NCI-H2171 (cell line): ENCODE measurements around the gene NODAL.
"Not testable (repeated sequence)": the region's sequence is repeated elsewhere in the genome, so short reads cannot be mapped to it uniquely, and the experiment has no call there.

Experiments
- DNase-seq: peaks from one replicate; lab custom pipeline; 2025; lab: John Stamatoyannopoulos, UW

Gene NODAL

GRCh38 chr10:70441161-70441894, at the start of gene NODAL:
NODAL (minus strand) TSS chr10:70441681; CDS start chr10:70441667, 14 bp downstream.
- no peak for DNase-seq

GRCh38 chr10:70490142-70490541, 48.7 kb upstream of the NODAL start:
- DNase-seq = no peak

- no peak for DNase-seq
These were observed 46.3 kb upstream of the NODAL start for GRCh38 chr10:70487824-70488223.

- not testable (repeated sequence) for DNase-seq
These were observed 42.4 kb upstream of the NODAL start for GRCh38 chr10:70483872-70484271.

- DNase-seq = no peak
These were observed 41.7 kb upstream of the NODAL start for GRCh38 chr10:70482982-70483760.

- DNase-seq = no peak
These were observed 40.5 kb upstream of the NODAL start for GRCh38 chr10:70481831-70482530.

GRCh38 chr10:70481105-70481504, 39.6 kb upstream of the NODAL start:
- no peak for DNase-seq

- DNase-seq = no peak
These were observed 38.9 kb upstream of the NODAL start for GRCh38 chr10:70480239-70480861.

- no peak for DNase-seq
These were observed 38.3 kb upstream of the NODAL start for GRCh38 chr10:70479626-70480238.

- DNase-seq = no peak
These were observed 37.7 kb upstream of the NODAL start for GRCh38 chr10:70479165-70479581.

- DNase-seq = peak; percentile 39
These were observed 37.0 kb upstream of the NODAL start, which contains the start of gene PALD1 for GRCh38 chr10:70478191-70479164. PALD1 (plus strand) TSS chr10:70478767; CDS start chr10:70525952, 47,185 bp downstream.

- no peak for DNase-seq
These were observed 36.2 kb upstream of the NODAL start for GRCh38 chr10:70477661-70478162.

GRCh38 chr10:70476249-70477035, 35.0 kb upstream of the NODAL start:
- DNase-seq = no peak

GRCh38 chr10:70475661-70476060, 34.2 kb upstream of the NODAL start:
- no peak for DNase-seq

- DNase-seq = no peak
These were observed 33.3 kb upstream of the NODAL start for GRCh38 chr10:70474780-70475179.

GRCh38 chr10:70472799-70473454, 31.4 kb upstream of the NODAL start:
- DNase-seq = no peak

GRCh38 chr10:70466951-70467350, 25.5 kb upstream of the NODAL start:
- DNase-seq = no peak

- DNase-seq = no peak
These were observed 24.4 kb upstream of the NODAL start for GRCh38 chr10:70465832-70466231.

GRCh38 chr10:70465278-70465677, 23.8 kb upstream of the NODAL start:
- no peak for DNase-seq
